Stimulated activated CD8-positive, alpha-beta memory T cell treated with anti-CD3 and anti-CD28 coated beads, Interleukin-7, amount 100 ng/mL, for 24 hours (primary cell): ENCODE measurements around the gene FGF2.
"Not testable (repeated sequence)": the region's sequence is repeated elsewhere in the genome, so short reads cannot be mapped to it uniquely, and the experiment has no call there.

ENCODE experiments used
- DNase-seq: peaks from one replicate; pipeline ENCODE4 v3.0.0-alpha.2; 2020; ENCODE audit warnings: low read depth

The FGF2 gene

DNA sequence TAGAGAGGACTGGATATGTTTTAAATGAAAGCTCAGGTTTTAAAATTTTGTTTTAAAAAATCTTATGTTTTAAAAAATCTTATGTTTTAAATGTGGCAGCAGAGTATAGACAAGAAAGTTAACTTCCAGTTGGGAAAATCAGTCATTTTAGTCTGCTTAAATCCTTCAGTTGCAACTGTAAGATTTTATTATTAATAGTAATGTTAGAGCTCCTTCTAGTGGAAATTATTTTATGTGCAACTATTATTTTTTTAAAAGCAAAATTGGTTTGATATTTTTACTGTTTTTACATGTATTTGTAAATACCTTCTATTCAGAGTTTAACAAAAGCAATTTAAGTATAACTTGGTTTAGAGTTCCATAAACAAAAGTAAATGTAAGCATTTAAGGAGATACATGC is 104.2 kb downstream of the FGF2 start:
- no peak for DNase-seq

- DNase-seq = no peak
Observed at GRCh38 chr4:122932763-122933162, 106.1 kb downstream of the FGF2 start.

- not testable (repeated sequence) for DNase-seq
Observed at GRCh38 chr4:122945136-122945535, 118.5 kb downstream of the FGF2 start.

DNA sequence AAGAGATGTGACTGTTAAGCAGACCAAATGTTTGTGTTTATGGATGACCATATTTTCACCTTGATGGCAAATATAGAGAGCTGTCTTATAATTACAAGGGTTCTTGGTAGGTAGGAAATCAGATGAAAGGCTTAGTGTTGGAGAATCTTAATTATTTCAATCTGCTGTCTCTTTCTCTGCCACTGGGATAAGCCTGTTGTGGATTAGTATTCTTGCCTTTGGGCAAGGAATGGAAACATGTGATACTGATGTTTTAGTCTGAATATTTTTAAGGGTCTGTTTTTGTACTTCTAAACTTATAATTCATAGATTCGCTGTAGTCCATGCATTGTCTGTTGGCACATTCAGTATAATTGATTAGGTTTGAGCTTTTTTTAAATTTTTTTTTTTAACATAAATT is 119.5 kb downstream of the FGF2 start:
- no peak for DNase-seq
